Fibroblast of skin of left quadriceps (primary cell): ENCODE results near the gene PCNX1.

Experiments used
- DNase-seq, 2 experiments: peaks; one replicate each; pipeline ENCODE4 v3.0.0-alpha.2; 2013; ENCODE audit warnings: low read depth in 2 of 2

The PCNX1 gene

GRCh38 chr14:70956511-70956910 is 49.3 kb downstream of the PCNX1 start:
- no peak for DNase-seq

GRCh38 chr14:70957710-70958109 is 50.5 kb downstream of the PCNX1 start:
- no peak for DNase-seq

- DNase-seq = no peak
Measured at GRCh38 chr14:70962935-70963334, 55.7 kb downstream of the PCNX1 start.

- no peak for DNase-seq
Measured at GRCh38 chr14:70964492-70964891, 57.2 kb downstream of the PCNX1 start.

- DNase-seq = no peak
Measured at GRCh38 chr14:70971560-70971959, 64.3 kb downstream of the PCNX1 start.

- peak; percentile 62 to 70 for DNase-seq
Measured at GRCh38 chr14:70972107-70972976, 65.1 kb downstream of the PCNX1 start.

- no peak for DNase-seq
Measured at GRCh38 chr14:70976591-70976990, 69.3 kb downstream of the PCNX1 start.

- no peak for DNase-seq
Measured at GRCh38 chr14:70981000-70981952, 74.0 kb downstream of the PCNX1 start.

- no peak for DNase-seq
Measured at GRCh38 chr14:70982200-70982599, 74.9 kb downstream of the PCNX1 start.

GRCh38 chr14:70987041-70987440 is 79.8 kb downstream of the PCNX1 start:
- no peak for DNase-seq

- no peak for DNase-seq
Measured at GRCh38 chr14:70988452-70988851, 81.2 kb downstream of the PCNX1 start.

GRCh38 chr14:70993931-70994330 is 86.7 kb downstream of the PCNX1 start:
- DNase-seq = no peak

GRCh38 chr14:70995211-70995610 is 88.0 kb downstream of the PCNX1 start:
- no peak for DNase-seq

GRCh38 chr14:70995671-70996070 is 88.4 kb downstream of the PCNX1 start:
- DNase-seq = no peak

- DNase-seq = no peak
Measured at GRCh38 chr14:70999117-70999516, 91.9 kb downstream of the PCNX1 start.

- DNase-seq = no peak
Measured at GRCh38 chr14:71000091-71000490, 92.8 kb downstream of the PCNX1 start.

- DNase-seq = no peak
Measured at GRCh38 chr14:71001742-71002141, 94.5 kb downstream of the PCNX1 start.

GRCh38 chr14:71003156-71003555 is 95.9 kb downstream of the PCNX1 start:
- no peak for DNase-seq

GRCh38 chr14:71004481-71004880 is 97.2 kb downstream of the PCNX1 start:
- no peak for DNase-seq

- no peak for DNase-seq
Measured at GRCh38 chr14:71005076-71005475, 97.8 kb downstream of the PCNX1 start.

- no peak for DNase-seq
Measured at GRCh38 chr14:71006200-71006563, 98.9 kb downstream of the PCNX1 start.

- DNase-seq = no peak
Measured at GRCh38 chr14:71011479-71011878, 104.2 kb downstream of the PCNX1 start.

- DNase-seq = no peak
Measured at GRCh38 chr14:71012888-71013287, 105.6 kb downstream of the PCNX1 start.
